GM20431 (cell line): ENCODE data around the gene SCAI.
"Not testable (repeated sequence)": the region's sequence is repeated elsewhere in the genome, so short reads cannot be mapped to it uniquely, and the experiment has no call there.

ENCODE experiments used
- in situ Hi-C: fragments of 300-500 bp; cut with MseI, MboI; formaldehyde crosslinking; loops from one replicate; pipeline ENCODE4 v1.15.0; 2020; ENCODE audit warnings: low sequenced_read_pairs; ENCODE audit not compliant: unreplicated experiment

The SCAI gene

GRCh38 chr9:125143377-125144090 is at the start of gene SCAI:
Gene SCAI, minus strand, starts transcription at chr9:125143528. Its CDS starts 91 bp downstream, at chr9:125143437.
- in situ Hi-C loops = no loop called here

- in situ Hi-C loops = no loop called here
These were observed 47.1 kb upstream of the SCAI start for GRCh38 chr9:125190361-125190801.

GRCh38 chr9:125189361-125190289 is 46.3 kb upstream of the SCAI start, which contains the start of gene PPP6C:
Gene PPP6C, minus strand, starts transcription at chr9:125189803. Its CDS starts 85 bp downstream, at chr9:125189718.
- in situ Hi-C loops = no loop called here

- in situ Hi-C loops = no loop called here
These were observed 45.7 kb upstream of the SCAI start for GRCh38 chr9:125189011-125189360.

- in situ Hi-C loops = no loop called here
These were observed 40.2 kb upstream of the SCAI start for GRCh38 chr9:125183561-125183960.

GRCh38 chr9:125183054-125183453 is 39.7 kb upstream of the SCAI start:
- in situ Hi-C loops = no loop called here

- in situ Hi-C loops = not testable (repeated sequence)
These were observed 38.4 kb upstream of the SCAI start for GRCh38 chr9:125181756-125182155.

GRCh38 chr9:125180876-125181275 is 37.5 kb upstream of the SCAI start:
- in situ Hi-C loops = no loop called here

- in situ Hi-C loops = not testable (repeated sequence)
These were observed 36.4 kb upstream of the SCAI start for GRCh38 chr9:125179776-125180175.

- in situ Hi-C loops = no loop called here
These were observed 34.6 kb upstream of the SCAI start for GRCh38 chr9:125177888-125178287.

GRCh38 chr9:125176636-125177035 is 33.3 kb upstream of the SCAI start:
- in situ Hi-C loops = no loop called here

GRCh38 chr9:125172031-125172755 is 28.9 kb upstream of the SCAI start:
- in situ Hi-C loops = no loop called here

GRCh38 chr9:125169895-125170294 is 26.6 kb upstream of the SCAI start:
- in situ Hi-C loops = no loop called here

GRCh38 chr9:125166762-125167161 is 23.4 kb upstream of the SCAI start:
- in situ Hi-C loops = no loop called here

- in situ Hi-C loops = not testable (repeated sequence)
These were observed 19.6 kb upstream of the SCAI start for GRCh38 chr9:125162891-125163290.

GRCh38 chr9:125161284-125161918 is 18.1 kb upstream of the SCAI start:
- in situ Hi-C loops = no loop called here

- in situ Hi-C loops = no loop called here
These were observed 17.4 kb upstream of the SCAI start for GRCh38 chr9:125160750-125161149.

GRCh38 chr9:125156551-125156950 is 13.2 kb upstream of the SCAI start:
- in situ Hi-C loops = no loop called here

GRCh38 chr9:125153712-125154367 is 10.5 kb upstream of the SCAI start:
- in situ Hi-C loops = no loop called here
